Measurements from ENCODE around the gene COPG2. TPM values are rescaled to one million over a fixed set of nuclear protein-coding genes. Genes with fewer than 3 reads are reported as not detected.

Gene COPG2
- polyA plus RNA-seq, 3 donors, result 61.0 to 69.7 (median 63.3) TPM

DNA sequence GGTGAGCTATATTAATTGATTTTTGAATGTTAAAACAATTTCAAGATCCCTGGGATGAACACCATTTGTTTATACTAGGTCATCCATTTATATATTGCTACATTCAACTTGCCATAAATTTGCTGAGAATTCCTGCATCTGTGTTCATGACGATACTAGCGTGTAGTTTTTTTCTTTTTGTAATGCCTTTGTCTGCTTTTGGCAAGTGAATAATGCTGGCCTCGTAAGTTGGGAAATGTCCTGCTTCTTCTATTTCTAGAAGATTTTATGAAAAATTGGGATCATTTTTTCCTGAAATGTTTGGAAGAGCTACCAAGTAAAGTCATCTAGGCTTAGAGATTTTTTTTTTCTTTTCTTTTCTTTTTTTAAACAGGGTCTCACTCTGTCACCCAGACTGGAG lies 189.6 kb downstream of the COPG2 start:
- DNase-seq, result no peak

DNA sequence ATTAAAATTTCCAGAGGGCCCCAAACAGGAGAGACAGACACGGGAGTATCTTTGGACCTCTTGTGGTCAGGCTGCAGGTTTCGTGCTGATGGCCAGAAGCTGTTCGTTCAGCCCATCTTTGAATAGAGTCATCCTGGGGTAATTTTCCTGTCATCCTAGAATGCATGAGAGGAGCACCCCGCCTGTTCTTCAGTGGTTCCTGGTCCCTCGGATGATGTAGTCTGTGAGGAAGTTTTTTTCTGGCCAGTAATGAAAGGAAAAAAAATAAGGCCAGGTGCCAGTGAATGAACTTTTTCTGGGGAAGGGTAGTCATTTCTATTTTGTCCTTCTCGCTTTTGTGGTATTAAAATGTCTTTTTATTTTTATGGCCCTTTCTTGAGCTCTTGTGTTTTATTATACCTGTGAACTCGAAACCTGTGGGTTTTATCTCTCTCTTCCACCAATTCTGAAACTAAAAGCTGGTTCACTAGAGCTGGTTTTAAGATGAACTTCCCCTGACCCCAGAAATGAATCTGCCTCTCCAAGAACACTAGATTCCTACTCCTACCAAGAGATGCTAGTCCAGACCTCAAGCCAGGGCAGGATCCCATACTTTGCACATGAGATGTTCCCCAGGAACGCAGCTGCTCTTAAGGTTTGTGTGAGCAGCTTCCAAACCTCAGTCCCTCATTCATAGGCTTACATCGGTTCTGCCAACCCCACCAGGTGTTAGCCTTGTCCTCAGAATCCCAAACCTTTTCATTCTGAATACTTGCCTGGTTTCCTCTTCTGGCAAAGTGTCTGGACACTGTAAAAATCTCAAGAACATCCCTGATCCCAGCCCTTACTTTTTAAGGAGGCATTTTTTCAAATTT lies 192.0 kb downstream of the COPG2 start:
- no peak for DNase-seq

DNA sequence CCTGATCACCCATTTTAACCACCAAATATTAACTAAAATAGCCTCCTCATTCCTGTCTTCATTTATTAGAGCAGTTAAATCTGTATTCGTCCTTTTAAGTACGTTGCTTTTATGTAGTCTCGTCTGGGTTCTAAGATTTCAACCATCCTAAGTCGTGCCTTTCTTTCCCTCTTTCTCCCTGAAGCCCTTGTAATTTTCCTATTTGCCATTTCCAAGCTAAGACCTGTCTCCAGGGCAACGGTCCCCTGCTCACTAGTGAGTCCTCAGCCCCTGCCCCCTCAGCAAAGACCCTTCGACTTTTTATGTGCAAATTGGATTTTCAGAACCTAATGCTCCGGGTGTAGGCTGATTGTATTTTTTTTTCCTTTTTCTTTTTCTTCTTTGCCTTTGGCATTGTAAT lies 192.8 kb downstream of the COPG2 start:
- DNase-seq, result no peak

DNA sequence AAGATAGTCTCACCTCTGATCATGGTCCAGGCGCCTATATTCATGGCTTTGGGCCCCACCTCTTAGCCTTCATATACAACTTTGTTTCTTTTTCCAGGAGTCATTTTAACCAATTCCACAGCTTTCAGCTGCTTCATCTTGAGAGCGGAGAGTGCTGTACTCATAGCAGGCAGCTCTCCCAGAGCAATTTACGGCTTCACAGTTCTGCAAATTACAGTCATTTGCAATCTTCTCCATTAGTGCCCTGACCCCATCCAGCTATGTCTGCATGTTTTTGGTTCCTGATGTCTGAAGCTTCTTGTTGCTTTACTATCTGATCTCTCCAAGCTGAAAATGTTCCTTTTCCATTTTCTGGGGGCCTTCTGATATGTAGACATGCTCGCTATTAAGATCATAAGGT lies 194.7 kb downstream of the COPG2 start:
- DNase-seq, result no peak

DNA sequence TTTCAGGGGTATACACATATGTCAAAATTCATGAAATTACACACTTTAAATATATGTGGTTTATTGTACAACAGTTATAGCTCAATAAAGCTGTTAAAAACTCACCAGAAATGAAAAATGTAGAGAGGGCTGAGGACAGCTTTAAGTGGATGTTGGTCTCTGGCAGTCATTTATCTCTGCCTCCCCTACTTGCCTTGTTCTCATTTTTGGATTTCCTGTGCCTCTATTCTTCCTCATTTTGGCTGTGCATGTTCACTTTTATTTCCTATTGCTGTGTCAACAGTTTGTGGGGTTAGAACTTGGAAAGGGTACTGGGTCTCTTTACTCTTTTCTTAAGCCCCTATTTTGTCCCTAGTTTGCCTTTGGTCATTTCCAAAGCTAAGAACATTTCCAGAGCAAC lies 195.3 kb downstream of the COPG2 start:
- DNase-seq, result no peak

DNA sequence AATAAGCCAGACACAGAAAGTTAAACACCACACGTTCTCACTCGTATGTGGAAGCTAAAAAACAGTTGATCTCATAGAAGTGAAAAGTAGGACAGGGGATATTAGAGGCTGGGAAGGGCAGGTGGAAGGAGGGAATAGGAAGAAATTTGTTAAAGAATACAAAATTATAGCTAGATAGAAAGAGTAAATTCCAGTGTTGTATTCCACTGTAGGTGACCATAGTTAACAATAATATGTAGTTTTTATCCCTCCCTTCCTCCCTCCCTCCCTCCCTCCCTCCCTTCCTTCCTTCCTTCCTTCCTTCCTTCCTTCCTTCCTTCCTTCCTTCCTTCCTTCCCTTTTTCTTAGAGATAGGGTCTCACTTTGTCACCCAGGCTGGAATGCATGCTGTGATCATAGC lies 196.6 kb downstream of the COPG2 start:
- no peak for DNase-seq

DNA sequence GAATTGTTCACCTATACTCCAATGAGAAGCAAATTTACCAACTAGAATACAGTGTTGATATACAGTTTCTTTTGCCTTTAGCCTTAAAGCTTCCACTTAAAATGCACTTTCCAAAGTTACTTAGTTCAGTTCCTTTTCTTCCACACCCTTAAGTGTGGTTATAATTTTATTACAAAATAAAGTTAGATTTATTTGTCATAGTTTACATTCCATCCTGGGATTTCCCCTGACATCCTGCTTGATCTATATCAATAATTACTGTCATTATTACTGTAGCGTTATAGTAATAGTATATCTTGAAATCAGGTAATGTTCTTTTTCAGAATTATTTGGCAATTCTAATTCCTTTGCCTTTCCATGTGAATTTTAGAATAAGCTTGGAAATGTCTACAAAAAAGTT lies 199.9 kb downstream of the COPG2 start:
- no peak for DNase-seq

DNA sequence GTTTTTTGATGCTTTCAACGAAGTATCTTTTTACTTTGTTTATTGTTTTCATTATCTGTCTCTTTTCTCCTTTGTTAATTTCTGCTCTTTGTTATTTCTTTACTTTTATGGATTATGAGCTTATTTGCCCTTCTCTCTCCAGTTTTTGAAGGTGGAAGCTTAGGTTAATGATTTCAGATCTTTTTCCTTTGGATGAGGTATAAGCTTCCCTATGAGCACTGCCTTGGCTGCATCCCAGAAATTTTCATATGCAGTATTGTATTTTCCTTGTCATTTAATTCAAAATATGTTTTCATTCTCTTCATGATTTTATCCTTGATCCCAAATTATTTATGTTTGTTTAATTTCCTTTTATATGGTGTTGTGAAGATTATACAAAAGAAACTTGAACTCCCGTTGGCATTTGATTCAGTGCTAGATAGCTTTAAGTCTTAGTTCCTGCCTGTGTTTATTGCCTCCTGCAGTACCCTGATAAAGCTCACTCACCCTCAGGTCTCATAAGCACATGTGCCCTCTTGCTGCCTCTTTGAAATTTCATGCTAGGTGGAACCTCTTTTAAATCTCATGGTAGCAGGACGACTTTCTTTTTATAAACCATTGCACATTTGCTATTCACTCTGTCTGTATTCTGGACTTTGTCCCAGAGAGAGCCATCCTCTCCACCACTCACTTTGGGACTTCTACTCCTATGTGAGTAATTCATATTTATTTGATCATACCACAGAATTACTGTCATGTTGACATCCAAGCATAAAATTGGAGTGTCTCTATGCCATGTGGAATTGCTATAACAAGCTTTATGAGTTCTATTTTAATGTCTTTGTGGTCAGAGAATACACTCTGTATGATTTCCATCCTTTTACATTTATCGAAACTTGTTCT lies 204.8 kb downstream of the COPG2 start:
- DNase-seq, result no peak

DNA sequence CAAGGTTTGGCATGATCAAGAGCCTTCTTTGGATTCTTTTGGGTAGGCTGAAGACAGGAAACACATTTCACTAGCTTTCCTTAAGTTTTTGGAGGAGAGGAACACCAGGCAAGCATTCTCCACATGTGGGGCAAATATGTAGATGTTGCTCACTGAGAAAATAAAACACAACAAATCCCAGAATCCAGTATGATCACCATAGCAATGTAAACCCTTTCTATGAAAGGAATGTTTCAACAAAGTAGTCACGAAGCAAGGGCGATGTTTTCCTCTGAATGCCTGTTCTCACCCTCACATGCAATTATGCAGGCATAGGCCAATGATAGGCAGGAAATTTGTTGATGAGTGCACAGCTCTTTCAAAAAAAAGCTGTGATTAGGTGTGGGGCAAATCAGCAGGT lies 207.3 kb downstream of the COPG2 start:
- no peak for DNase-seq

DNA sequence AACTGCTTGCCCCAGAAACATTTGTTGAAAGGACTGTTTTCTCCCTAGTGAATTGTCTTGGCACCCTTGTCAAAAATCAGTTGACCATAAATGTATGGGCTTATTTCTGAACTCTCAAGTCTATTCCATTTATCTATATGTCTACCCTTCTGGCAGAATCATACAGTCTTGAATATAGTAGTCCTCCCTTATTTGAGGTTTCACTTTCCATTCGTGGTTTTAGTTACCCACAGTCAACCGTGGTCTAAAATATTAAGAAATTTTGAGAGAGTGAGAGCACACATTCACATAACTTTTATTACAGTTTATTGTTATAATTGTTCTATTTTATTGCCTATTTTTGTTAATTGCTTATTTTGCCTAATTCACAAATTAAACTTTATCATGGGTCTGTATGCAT lies 210.3 kb downstream of the COPG2 start:
- DNase-seq, result no peak

Other genes starting within 250 kb of the COPG2 start
- 10 to 100 TPM; 26.7 to 29.6 (median 28.8) TPM for gene CEP41, start 227.7 kb downstream of the COPG2 start, polyA plus RNA-seq (ENCODE audit: insufficient read length in 3 of 3)
- gene MEST, start 176.7 kb downstream of the COPG2 start, polyA plus RNA-seq (ENCODE audit: insufficient read length in 3 of 3), result 100 to 1,000 TPM; 569 to 711 (median 619) TPM
- not detected for gene TSGA13, start 17.8 kb upstream of the COPG2 start, polyA plus RNA-seq (ENCODE audit: insufficient read length in 3 of 3)
- gene KLF14, start 65.5 kb upstream of the COPG2 start, polyA plus RNA-seq (ENCODE audit: insufficient read length in 3 of 3), result under 1 TPM; 0.46 to 0.74 (median 0.47) TPM

All from renal pelvis (tissue), 4 donors.